ENCODE measurements around the gene HOXC10.

GRCh38 chr12:53961025-53961761 is 23.8 kb upstream of the HOXC10 start:
- TF ChIP-seq CTCF (IDR thresholded peaks at IDR 0.05; ENCODE audit: insufficient read depth, low read length): no peak
- no peak for TF ChIP-seq REST (IDR thresholded peaks at IDR 0.05; ENCODE audit: insufficient replicate concordance, low read depth)
- no peak for TF ChIP-seq POLR2AphosphoS5 (IDR thresholded peaks at IDR 0.05; ENCODE audit: low read depth)
